Right renal cortex interstitium (tissue), 3 donors: ENCODE results near the gene RNU4-1. TPM values are rescaled to one million over a fixed set of nuclear protein-coding genes. Genes with fewer than 3 reads are reported as not detected.

ENCODE experiments used
- DNase-seq, 3 donors: peaks; one replicate each; pipeline ENCODE4 v3.0.0-alpha.2; 2013; ENCODE audit warnings: low read depth in 3 of 3, low spot score in 2 of 3
- polyA plus RNA-seq, 3 donors: library from polyadenylated mRNA; unstranded; fragments of 120-200 nt; gene quantifications; one replicate each; pipeline ENCODE4 v1.2.1, GENCODE V29; 2013; ENCODE audit not compliant: insufficient read length in 3 of 3

RNU4-1 gene
- polyA plus RNA-seq, 3 donors: not detected

DNA sequence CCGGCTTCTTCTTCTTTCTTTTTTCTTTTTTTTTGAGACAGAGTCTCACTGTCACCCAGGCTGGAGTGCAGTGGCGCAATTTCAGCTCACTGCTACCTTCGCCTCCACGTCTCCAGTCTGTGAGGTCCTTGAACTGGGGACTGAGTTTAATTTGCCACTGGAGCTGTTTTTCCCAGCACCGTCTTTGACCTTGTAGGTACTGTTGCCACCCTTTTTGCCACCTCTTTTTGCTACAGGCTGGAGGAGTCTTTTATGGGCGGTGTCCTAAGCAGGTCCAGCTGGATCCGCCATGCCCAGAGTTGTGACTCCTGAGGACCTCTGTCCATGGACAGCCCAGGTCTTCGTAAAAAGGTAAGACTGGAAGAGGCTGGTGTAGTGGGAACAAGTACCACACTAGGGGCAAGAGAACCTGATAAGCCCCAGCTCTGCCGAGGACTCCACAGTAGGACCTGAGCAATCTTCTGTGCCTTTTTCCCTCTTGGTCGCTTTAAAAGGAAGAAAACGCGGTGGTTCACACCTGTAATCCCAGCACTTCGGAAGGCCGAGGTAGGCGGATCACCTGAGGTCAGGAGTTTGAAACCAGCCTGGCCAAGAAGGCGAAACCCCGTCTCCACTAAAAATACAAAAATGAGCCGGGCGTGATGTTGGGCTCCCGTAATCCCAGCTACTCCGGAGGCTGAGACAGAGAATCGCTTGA is 2.3 kb downstream of the RNU4-1 start:
- peak in 1 of 3 donors; percentile 17 for DNase-seq

- DNase-seq: no peak
These were observed 5.5 kb downstream of the RNU4-1 start for GRCh38 chr12:120287491-120287890.

- no peak for DNase-seq
These were observed 6.1 kb downstream of the RNU4-1 start for GRCh38 chr12:120286768-120287490.

DNA sequence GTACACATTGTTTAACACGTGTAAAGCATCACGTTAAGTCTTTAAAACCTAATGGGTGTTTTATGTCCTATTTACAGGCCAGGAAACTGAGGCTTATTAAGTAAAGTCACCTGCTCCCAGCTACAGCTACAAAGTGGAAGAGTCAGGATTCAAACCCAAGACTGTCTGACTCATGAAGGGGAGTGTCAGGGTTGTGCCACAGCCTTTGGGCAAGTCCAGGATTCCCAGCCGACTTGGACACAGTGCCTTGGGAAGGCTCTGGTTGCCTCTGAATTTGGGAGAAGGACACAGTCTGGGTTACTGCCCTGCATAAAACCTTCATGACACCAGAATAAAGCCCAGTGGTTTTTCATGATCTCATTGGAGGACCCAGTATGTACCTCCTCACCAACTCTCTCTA is 8.7 kb downstream of the RNU4-1 start:
- DNase-seq: no peak

- DNase-seq: no peak
These were observed 9.7 kb downstream of the RNU4-1 start for GRCh38 chr12:120283318-120283717.

DNA sequence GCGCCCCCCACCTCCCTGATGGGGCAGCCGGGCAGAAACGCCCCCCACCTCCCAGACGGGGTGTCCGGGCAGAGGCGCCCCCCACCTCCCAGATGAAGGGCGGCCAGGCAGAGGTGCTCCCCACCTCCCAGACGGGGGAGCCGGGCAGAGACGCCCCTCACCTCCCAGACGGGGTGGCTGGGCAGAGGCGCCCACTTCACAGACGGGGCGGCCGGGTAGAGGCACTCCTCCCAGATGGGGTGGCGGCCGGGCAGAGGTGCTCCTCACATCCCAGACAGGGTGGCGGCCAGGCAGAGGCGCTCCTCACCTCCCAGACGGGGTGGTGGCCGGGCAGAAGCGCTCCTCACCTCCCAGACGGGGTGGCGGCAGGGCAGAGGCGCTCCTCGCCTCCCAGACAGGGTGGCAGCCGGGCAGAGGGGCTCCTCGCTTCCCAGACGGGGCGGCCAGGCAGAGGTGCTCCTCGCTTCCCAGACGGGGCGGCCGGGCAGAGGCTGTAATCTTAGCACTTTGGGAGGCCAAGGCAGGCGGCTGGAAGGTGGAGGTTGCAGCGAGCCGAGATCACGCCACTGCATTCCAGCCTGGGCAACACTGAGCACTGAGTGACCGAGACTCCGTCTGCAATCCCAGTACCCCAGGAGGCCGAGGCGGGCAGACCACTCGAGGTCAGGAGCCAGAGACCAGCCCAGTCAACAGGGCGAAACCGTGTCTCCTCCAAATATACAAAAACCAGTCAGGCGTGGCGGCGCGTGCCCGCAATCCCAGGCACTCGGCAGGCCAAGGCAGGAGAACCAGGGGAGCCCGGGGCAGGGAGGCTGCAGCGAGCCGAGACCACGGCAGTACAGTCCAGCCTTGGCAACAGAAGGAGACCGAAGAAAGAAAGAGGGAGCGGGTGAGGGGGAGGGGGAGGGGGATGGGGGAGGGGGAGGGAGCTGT is 14.6 kb downstream of the RNU4-1 start:
- DNase-seq: no peak

GRCh38 chr12:120276734-120277133 is 16.3 kb downstream of the RNU4-1 start:
- DNase-seq: no peak

- no peak for DNase-seq
These were observed 25.3 kb downstream of the RNU4-1 start for GRCh38 chr12:120267736-120268135.

- no peak for DNase-seq
These were observed 26.7 kb downstream of the RNU4-1 start for GRCh38 chr12:120266180-120266870.

DNA sequence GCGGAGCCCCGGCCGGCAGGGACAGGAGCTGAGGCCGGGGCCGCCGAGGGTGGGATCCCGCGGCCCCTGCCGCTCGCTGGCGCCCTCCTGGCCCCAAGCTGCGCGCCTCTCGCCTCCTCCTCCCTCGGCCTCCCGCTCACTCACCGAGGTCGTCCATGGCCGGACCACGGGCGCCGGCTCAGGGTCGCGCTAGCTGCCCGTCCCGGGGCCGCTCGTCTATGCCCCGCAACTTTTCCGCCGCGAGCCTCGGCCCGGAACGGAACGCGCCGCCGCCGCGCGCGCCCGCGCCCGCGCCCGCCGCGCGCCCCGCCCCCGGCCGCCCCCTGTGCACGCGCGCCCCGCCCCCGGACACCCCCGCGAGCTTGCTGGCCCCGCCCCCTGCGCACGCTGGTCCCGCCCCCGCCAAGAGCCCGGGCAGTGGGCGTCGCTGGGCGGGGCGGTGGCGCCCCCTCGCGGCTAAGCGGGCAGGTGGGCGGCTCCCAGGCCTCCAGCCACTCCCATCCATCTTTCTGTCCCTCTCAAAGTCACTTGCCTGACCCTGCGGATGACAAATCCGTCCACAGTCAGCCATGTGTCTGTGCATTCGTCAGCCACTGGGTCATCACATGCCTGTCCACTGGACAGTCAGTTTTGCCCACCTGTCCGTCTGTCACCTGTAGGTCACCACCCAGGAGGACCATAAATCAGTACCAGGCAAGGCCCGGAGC is 27.4 kb downstream of the RNU4-1 start, which contains the start of gene PXN:
PXN (minus strand) TSS at position 258 of the 707 bp plus-strand sequence; CDS start at position 157, 101 bp downstream.
- no peak for DNase-seq

- no peak for DNase-seq
These were observed 28.0 kb downstream of the RNU4-1 start for GRCh38 chr12:120264904-120265472.

GRCh38 chr12:120264086-120264903 is 28.7 kb downstream of the RNU4-1 start:
- DNase-seq: no peak

GRCh38 chr12:120263748-120264085 is 29.3 kb downstream of the RNU4-1 start:
- no peak for DNase-seq

- DNase-seq: no peak
These were observed 29.9 kb downstream of the RNU4-1 start for GRCh38 chr12:120262852-120263747.

- DNase-seq: no peak
These were observed 30.8 kb downstream of the RNU4-1 start for GRCh38 chr12:120261951-120262851.

- DNase-seq: no peak
These were observed 32.4 kb downstream of the RNU4-1 start for GRCh38 chr12:120260607-120261006.
